ENCODE measurements around the gene STAU1.

DNA sequence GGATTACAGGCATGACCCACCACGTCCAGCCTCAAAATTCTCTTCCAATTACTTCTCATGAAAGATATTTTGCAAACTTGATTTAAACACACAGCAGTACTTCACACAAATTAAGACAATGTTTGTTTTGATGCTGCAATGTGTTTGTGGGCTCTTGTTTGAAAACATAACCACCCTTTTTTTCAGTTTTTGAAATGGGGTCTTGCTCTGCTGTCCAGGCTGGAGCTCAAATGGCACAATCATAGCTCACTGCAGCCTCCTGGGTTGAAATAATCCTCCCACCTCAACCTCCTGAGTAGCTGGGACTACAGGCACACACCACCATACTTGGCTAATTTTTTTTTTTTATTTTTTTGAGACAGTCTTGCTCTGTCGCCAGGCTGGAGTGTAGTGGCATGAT lies 31.0 kb downstream of the STAU1 start:
- TF ChIP-seq ZFP3 (CRISPR knock-in tag; IDR thresholded peaks at IDR 0.05), result no peak
- no peak for TF ChIP-seq CSDC2 (CRISPR knock-in tag; IDR thresholded peaks at IDR 0.05)
- TF ChIP-seq, protein P1, sequence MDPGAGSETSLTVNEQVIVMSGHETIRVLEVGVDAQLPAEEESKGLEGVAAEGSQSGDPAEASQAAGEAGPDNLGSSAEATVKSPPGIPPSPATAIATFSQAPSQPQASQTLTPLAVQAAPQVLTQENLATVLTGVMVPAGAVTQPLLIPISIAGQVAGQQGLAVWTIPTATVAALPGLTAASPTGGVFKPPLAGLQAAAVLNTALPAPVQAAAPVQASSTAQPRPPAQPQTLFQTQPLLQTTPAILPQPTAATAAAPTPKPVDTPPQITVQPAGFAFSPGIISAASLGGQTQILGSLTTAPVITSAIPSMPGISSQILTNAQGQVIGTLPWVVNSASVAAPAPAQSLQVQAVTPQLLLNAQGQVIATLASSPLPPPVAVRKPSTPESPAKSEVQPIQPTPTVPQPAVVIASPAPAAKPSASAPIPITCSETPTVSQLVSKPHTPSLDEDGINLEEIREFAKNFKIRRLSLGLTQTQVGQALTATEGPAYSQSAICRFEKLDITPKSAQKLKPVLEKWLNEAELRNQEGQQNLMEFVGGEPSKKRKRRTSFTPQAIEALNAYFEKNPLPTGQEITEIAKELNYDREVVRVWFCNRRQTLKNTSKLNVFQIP (CRISPR knock-in tag; IDR thresholded peaks at IDR 0.05; ENCODE audit: borderline replicate concordance, low read depth), result no peak
- no peak for TF ChIP-seq BACH2 (CRISPR knock-in tag; IDR thresholded peaks at IDR 0.05; ENCODE audit: borderline replicate concordance)
- TF ChIP-seq TOX (CRISPR knock-in tag; IDR thresholded peaks at IDR 0.05; ENCODE audit: borderline replicate concordance), result no peak
- TF ChIP-seq GLIS3 (CRISPR knock-in tag; IDR thresholded peaks at IDR 0.05), result no peak
- TF ChIP-seq OSR1 (CRISPR knock-in tag; IDR thresholded peaks at IDR 0.05), result no peak
